ENCODE measurements around the gene HTR3B. TPM values are rescaled to one million over a fixed set of nuclear protein-coding genes. Genes with fewer than 3 reads are reported as not detected.

The HTR3B gene
- total RNA-seq, 6 donors from 2014 or later: not detected

- Histone ChIP-seq H3K27me3 (no peaks in the 10 kb centered on the region), H3K4me3 (no peak overlapping the region), H3K36me3 (no peaks in the 10 kb centered on the region), H3K9me3 (no peaks in the 10 kb centered on the region), H3K27ac (no peak overlapping the region), H3K4me1 (no peaks in the 10 kb centered on the region)
- ATAC-seq (ENCODE audit: low FRiP score in 2 of 2) (no peak), DNase-seq (no peak)
- TF ChIP-seq EP300 (IDR thresholded peaks at IDR 0.05): no peak
- no peak for TF ChIP-seq POLR2AphosphoS5 (IDR thresholded peaks at IDR 0.05)
- no peak for TF ChIP-seq POLR2A (IDR thresholded peaks at IDR 0.05)
- WGBS, 2 donors: 66 to 68% methylated on average over 10 of the region's 10 CpGs
Measured at GRCh38 chr11:113895367-113896155, 9.0 kb upstream of the HTR3B start.

- H3K36me3 ChIP-seq: no peaks in the 10 kb centered on the region
- WGBS, 2 donors: 26 to 30% methylated on average over 10 of the region's 10 CpGs
- DNase-seq: peak in 1 of 2 donors; percentile 33
- peak in 1 of 2 donors; percentile 84 for ATAC-seq (ENCODE audit: low FRiP score in 2 of 2)
- H3K4me3 ChIP-seq: no peak overlapping the region
- H3K4me1 ChIP-seq: no peaks in the 10 kb centered on the region
- TF ChIP-seq POLR2AphosphoS5 (IDR thresholded peaks at IDR 0.05): no peak
- peak; percentile 50 to 72 (median 60) for TF ChIP-seq CTCF (IDR thresholded peaks at IDR 0.05)
- no peak for TF ChIP-seq EP300 (IDR thresholded peaks at IDR 0.05)
- TF ChIP-seq POLR2A (IDR thresholded peaks at IDR 0.05): no peak
- no peak overlapping the region for H3K27ac ChIP-seq
- H3K9me3 ChIP-seq: no peaks in the 10 kb centered on the region
- H3K27me3 ChIP-seq: no peaks in the 10 kb centered on the region
Measured at GRCh38 chr11:113896156-113896879, 8.3 kb upstream of the HTR3B start.

GRCh38 chr11:113901141-113901540 lies 3.5 kb upstream of the HTR3B start:
- WGBS, 2 donors: 70% methylated on average over 2 of the region's 2 CpGs
- H3K27me3 ChIP-seq: no peaks in the 10 kb centered on the region
- ATAC-seq (ENCODE audit: low FRiP score in 2 of 2) (no peak), DNase-seq (no peak)
- TF ChIP-seq CTCF (IDR thresholded peaks at IDR 0.05): no peak
- TF ChIP-seq POLR2A (IDR thresholded peaks at IDR 0.05): no peak
- no peak for TF ChIP-seq EP300 (IDR thresholded peaks at IDR 0.05)
- no peak for TF ChIP-seq POLR2AphosphoS5 (IDR thresholded peaks at IDR 0.05)
- no peaks in the 10 kb centered on the region for H3K36me3 ChIP-seq
- H3K4me1 ChIP-seq: no peaks in the 10 kb centered on the region
- no peaks in the 10 kb centered on the region for H3K9me3 ChIP-seq
- no peak overlapping the region for H3K27ac ChIP-seq
- H3K4me3 ChIP-seq: no peak overlapping the region

- H3K9me3 ChIP-seq: no peaks in the 10 kb centered on the region
- TF ChIP-seq POLR2AphosphoS5 (IDR thresholded peaks at IDR 0.05): no peak
- H3K27ac ChIP-seq: no peak overlapping the region
- H3K27me3 ChIP-seq: no peaks in the 10 kb centered on the region
- DNase-seq (peak in 1 of 2 donors; percentile 33), ATAC-seq (ENCODE audit: low FRiP score in 2 of 2) (no peak)
- 44 to 45% methylated on average over 4 of the region's 4 CpGs for WGBS, 2 donors
- no peaks in the 10 kb centered on the region for H3K4me1 ChIP-seq
- H3K4me3 ChIP-seq: no peak overlapping the region
- no peaks in the 10 kb centered on the region for H3K36me3 ChIP-seq
Measured at GRCh38 chr11:113906038-113906437, 1.4 kb downstream of the HTR3B start.

GRCh38 chr11:113906516-113906915 lies 1.9 kb downstream of the HTR3B start:
- no peaks in the 10 kb centered on the region for H3K4me1 ChIP-seq

More at GRCh38 chr11:113906516-113906915, 1.9 kb downstream of the HTR3B start:
- DNase-seq: no peak
- 64 to 75% methylated on average over 2 of the region's 2 CpGs for WGBS, 2 donors
- H3K4me3 ChIP-seq: no peak overlapping the region
- TF ChIP-seq EP300 (IDR thresholded peaks at IDR 0.05) (no peak), CTCF (IDR thresholded peaks at IDR 0.05) (no peak), POLR2A (IDR thresholded peaks at IDR 0.05) (no peak), POLR2AphosphoS5 (IDR thresholded peaks at IDR 0.05) (no peak)
- H3K27ac ChIP-seq: no peak overlapping the region
- no peak for ATAC-seq (ENCODE audit: low FRiP score in 2 of 2)
- H3K36me3 ChIP-seq: no peaks in the 10 kb centered on the region
- H3K27me3 ChIP-seq: no peaks in the 10 kb centered on the region
- no peaks in the 10 kb centered on the region for H3K9me3 ChIP-seq

All from upper lobe of left lung (tissue), 6 donors.